HG02943 (cell line): ENCODE data around the gene LRRC71.

Experiments used
- ATAC-seq: cut with Tn5 transposase; IDR thresholded peaks from one replicate; pipeline ENCODE4 v1.9.1; 2021; ENCODE audit warnings: mild to moderate bottlenecking, low read depth, moderate library complexity; ENCODE audit not compliant: unreplicated experiment

The LRRC71 gene

GRCh38 chr1:156903328-156904091, 16.9 kb upstream of the LRRC71 start:
- ATAC-seq: no peak

DNA sequence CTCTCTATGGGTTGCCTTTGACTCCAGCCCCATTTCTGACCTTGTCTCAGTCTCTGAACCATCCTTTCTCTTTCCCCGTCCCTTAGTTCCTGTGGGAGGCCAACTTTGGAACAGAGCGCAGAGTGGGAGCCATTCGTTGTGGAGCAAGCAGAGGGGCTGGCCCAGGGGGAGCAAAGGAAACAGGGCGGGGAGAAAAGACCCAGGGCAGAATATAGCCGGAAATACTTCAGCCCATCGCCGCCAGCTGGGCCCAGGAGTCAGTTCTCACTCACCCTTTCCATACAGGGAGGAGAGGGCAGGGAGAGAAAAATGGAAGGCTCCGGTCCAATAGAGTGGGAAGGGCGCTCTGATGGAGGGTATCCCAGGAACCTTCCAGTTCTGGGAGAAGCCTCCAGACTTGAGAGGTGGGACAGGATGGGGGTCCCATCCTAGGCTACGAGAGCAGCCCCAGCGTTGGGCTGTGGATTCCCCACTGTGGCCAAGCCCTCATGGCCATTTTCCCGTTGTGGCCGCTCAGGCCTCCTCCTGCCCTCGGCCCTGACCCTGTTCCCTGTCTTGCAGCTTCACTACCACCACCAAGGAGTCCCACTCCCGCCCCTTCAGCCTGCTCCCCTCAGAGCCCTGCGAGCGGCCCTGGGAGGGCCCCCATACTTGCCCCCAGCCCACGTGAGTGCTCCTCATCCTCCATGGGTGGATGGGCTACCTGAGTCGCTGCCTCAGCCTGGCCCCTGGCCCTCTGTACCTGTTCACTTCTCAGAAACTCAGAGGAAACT, 16.1 kb upstream of the LRRC71 start:
- ATAC-seq: no peak

- ATAC-seq: no peak
Observed at GRCh38 chr1:156905176-156905575, 15.3 kb upstream of the LRRC71 start.

- ATAC-seq: no peak
Observed at GRCh38 chr1:156905651-156906050, 14.8 kb upstream of the LRRC71 start.

GRCh38 chr1:156906206-156906906, 14.1 kb upstream of the LRRC71 start:
- no peak for ATAC-seq

DNA sequence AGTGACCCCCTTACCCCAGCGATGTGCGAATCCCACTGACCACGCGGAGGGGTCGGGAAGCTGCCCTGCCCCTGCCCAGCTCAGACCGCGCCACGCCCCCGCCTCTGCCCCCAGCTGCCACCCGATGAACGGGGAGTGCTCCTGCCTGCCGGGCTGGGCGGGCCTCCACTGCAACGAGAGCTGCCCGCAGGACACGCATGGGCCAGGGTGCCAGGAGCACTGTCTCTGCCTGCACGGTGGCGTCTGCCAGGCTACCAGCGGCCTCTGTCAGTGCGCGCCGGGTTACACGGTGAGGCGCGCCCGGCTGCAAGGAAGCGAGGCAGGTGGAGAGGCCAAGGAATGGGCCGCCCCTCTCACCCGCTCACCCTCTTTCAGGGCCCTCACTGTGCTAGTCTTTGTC, 11.9 kb upstream of the LRRC71 start:
- ATAC-seq: no peak

GRCh38 chr1:156908955-156909354, 11.5 kb upstream of the LRRC71 start:
- no peak for ATAC-seq

DNA sequence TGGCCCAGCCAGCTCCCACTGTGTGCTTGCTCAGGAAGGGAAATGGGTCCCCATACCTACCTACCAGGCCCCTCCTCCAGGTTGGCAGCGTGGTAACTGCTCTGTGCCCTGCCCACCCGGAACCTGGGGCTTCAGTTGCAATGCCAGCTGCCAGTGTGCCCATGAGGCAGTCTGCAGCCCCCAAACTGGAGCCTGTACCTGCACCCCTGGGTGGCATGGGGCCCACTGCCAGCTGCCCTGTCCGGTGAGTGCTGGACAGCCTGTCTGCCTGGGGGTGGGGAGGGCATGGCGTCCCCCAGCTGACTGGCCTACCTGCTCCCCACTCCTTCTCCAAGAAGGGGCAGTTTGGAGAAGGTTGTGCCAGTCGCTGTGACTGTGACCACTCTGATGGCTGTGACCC, 10.8 kb upstream of the LRRC71 start:
- ATAC-seq: no peak

DNA sequence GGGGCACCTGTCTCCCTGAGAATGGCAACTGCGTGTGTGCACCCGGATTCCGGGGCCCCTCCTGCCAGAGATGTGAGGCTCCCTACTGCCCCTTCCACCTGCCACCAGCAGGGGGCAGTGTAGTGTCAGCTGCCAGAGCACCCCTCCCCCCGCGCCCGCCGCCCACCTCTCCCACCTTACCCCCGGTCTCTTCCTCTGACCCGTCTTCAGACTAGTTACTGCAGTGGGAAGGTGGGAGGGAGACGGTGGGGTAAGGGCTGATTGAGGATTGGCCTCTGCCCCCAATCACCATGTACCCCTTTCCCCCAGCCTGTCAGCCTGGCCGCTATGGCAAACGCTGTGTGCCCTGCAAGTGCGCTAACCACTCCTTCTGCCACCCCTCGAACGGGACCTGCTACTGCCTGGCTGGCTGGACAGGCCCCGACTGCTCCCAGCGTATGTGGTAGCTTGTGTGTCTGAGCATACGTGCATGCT, 10.1 kb upstream of the LRRC71 start:
- no peak for ATAC-seq

GRCh38 chr1:156911577-156912298, 8.7 kb upstream of the LRRC71 start:
- ATAC-seq: no peak

DNA sequence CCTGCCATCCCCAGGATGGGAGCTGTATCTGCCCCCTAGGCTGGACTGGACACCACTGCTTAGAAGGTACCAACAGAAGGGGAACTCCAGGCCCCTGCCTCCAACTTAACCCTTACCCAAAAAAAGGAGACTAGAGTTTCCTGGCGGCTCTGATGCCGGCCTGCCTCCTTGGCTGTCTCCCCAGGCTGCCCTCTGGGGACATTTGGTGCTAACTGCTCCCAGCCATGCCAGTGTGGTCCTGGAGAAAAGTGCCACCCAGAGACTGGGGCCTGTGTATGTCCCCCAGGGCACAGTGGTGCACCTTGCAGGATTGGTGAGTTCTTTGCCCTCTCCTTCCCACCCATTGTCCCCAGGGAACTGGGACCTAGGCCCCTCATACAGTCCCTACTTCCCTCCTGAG, 8.1 kb upstream of the LRRC71 start:
- ATAC-seq: no peak

- no peak for ATAC-seq
Observed at GRCh38 chr1:156912861-156913808, 7.3 kb upstream of the LRRC71 start.

DNA sequence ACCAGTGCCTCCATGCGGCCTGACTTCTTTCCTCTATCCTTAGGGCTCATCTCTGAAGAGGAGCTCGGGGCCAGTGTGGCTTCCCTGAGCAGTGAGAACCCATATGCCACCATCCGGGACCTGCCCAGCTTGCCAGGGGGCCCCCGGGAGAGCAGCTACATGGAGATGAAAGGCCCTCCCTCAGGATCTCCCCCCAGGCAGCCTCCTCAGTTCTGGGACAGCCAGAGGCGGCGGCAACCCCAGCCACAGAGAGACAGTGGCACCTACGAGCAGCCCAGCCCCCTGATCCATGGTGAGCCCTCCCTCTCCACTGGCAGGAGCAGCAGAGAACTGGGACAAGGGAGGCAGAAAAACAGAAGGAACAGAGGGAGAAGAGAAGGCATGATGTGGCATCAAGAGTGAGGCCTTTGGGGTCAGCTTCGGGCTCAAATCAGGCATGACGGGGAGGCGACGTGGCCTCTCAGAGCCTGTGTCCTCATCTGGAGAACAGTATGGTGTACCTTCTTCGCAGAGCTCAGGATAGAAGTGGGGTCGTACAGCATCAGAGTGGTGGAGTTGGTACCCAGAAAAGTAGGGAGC, 6.5 kb upstream of the LRRC71 start:
- ATAC-seq: no peak

- ATAC-seq: no peak
Observed at GRCh38 chr1:156914440-156914856, 6.0 kb upstream of the LRRC71 start.

GRCh38 chr1:156921053-156921529, 659 bp downstream of the LRRC71 start:
- no peak for ATAC-seq

DNA sequence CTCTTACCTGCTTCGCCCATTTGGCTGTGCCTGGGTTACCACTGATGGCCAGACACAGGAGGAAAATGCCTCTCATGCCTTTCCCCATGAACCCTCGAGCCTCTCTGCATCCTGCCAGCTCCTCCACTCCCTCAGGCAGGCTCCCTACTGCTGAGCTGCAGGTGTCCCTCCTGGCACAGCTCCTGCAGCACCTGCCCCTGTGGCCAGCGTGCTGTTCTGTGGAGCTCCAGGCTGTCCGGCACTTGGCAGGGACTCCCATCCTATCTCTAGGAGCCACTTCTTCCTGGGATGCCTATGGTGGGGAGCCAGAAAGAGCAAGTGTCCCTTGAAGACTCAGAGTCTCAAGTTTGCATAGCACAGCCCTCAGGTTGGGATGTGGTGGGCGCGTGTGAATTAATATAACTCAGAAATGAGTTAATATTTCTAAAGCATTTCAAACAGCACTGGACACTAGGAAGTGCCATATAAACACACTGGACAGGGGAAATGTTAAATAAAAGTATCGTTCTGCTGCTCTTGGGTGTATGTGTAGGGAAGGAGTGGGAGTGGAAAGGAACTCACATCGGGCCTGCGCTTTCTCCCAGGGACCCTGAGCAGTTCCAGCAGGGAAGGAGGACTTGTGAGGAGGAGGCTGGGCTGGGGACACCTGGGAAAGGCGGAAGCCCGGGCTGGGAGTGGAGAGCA, 2.7 kb downstream of the LRRC71 start:
- no peak for ATAC-seq

DNA sequence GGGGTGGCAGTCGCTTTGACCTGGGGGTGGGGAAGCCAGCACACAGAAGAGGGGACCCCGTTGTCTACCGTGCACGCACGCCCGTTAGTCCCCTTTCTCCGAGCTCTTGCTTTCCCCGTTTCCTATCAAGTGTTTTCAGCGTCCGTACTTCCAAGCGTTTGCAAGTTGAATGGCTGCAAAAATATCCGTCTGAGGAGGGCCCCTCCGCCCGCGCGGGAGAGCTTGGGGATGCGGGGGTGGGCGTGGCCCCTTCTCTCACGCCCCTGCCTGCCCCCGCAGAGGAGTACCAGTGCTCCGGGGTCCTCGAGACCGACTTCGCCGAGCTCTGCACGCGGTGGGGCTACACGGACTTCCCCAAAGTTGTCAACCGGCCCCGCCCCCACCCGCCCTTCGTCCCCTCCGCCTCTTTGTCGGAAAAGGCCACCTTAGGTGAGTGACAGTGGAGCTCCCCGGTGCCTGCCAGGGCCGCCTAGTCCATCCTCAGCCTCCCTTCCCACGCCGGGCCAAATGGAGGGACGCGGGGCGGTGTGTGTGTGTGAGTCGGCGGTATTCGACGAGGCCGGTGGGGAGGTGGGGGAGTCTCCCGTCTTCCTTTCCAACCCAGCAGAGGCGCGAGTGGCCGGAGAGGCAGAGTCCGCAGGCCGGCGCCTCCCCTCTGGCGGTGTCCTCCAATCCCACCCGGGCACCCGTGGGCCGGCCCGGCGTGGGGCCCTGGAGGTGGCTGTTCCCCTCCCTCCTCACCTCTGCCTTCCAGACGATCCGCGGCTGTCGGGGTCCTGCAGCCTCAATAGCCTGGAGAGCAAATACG, 3.4 kb downstream of the LRRC71 start:
- no peak for ATAC-seq
